Gastrocnemius medialis (tissue), 4 donors: ENCODE measurements around the gene WNK2.
A peak's percentile ranks its signal among the peaks of the same experiment; 100 is the strongest.

ENCODE experiments used
- POLR2A ChIP-seq, 2 donors: fragments of 450-650 bp; IDR thresholded peaks; one replicate each; pipeline ENCODE4 v1.6.1; 2017; ENCODE audit warnings: antibody characterized with exemption in 2 of 2, mild to moderate bottlenecking in 2 of 2, moderate library complexity in 2 of 2
- TF ChIP-seq, protein P1 (sequence below), 5 experiments: fragments of 450-650 bp in 3 of 5; fragments of 200-600 bp in 2 of 5; sonication (generic) in 2 of 5; IDR thresholded peaks in 4 of 5; conservative IDR thresholded peaks in 1 of 5; 1 replicate in 4 of 5; 2 replicates in 1 of 5; pipeline ENCODE4 v1.5.1; 2016 to 2019; ENCODE audit warnings: antibody characterized with exemption in 5 of 5, mild to moderate bottlenecking in 3 of 5, moderate library complexity in 3 of 5

DNA sequence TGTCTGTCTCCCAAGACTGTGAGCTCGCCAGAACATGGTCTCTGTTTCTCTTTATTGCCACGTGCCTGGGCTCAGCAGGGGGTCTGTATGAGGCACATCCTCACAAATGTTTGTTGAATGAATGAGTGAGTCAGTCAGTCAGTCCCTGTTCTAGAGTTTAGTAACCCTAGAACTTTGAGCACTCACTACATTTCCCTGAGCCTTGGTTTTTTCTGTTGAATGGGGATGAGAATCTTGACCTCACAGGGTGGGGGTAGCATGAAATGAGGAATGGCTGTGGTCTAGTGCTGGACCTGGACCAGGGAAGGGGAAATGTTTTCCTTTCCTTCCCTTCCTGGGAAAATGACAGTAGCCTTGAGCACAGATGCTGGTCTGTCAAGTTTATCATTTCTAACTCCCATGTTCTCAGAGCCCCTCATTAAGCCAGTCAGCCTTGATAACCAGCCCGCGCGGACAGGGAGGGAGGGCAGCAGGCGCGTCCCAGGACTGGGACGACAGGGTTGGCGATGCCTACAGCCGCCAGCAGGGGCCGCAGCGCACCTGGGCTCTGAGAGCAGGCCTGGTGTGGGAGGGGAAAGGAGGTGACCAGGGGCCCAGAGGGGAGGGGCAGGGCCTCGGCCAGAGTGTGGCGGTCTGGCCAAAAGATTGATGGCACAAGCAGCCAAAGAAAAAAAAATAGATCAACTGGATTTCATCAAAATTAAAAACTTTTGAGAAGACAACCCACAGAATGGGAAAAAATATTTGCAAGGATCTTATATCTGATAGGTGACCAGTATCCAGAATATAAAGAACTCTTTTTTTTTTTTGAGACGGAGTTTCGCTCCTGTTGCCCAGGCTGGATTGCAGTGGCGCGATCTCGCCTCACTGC lies 24.1 kb upstream of the WNK2 start:
- TF ChIP-seq, protein P1, sequence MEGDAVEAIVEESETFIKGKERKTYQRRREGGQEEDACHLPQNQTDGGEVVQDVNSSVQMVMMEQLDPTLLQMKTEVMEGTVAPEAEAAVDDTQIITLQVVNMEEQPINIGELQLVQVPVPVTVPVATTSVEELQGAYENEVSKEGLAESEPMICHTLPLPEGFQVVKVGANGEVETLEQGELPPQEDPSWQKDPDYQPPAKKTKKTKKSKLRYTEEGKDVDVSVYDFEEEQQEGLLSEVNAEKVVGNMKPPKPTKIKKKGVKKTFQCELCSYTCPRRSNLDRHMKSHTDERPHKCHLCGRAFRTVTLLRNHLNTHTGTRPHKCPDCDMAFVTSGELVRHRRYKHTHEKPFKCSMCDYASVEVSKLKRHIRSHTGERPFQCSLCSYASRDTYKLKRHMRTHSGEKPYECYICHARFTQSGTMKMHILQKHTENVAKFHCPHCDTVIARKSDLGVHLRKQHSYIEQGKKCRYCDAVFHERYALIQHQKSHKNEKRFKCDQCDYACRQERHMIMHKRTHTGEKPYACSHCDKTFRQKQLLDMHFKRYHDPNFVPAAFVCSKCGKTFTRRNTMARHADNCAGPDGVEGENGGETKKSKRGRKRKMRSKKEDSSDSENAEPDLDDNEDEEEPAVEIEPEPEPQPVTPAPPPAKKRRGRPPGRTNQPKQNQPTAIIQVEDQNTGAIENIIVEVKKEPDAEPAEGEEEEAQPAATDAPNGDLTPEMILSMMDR (IDR thresholded peaks at IDR 0.05 in 4 of 5, conservative IDR thresholded peaks at IDR 0.05 in 1 of 5): peak; percentile 96 to 99 (median 97)
- TF ChIP-seq POLR2A (IDR thresholded peaks at IDR 0.05): no peak
